ENCODE data around the gene LGSN.

The LGSN gene

GRCh38 chr6:63348836-63349235 lies 29.1 kb upstream of the LGSN start:
- TF ChIP-seq, protein P1, sequence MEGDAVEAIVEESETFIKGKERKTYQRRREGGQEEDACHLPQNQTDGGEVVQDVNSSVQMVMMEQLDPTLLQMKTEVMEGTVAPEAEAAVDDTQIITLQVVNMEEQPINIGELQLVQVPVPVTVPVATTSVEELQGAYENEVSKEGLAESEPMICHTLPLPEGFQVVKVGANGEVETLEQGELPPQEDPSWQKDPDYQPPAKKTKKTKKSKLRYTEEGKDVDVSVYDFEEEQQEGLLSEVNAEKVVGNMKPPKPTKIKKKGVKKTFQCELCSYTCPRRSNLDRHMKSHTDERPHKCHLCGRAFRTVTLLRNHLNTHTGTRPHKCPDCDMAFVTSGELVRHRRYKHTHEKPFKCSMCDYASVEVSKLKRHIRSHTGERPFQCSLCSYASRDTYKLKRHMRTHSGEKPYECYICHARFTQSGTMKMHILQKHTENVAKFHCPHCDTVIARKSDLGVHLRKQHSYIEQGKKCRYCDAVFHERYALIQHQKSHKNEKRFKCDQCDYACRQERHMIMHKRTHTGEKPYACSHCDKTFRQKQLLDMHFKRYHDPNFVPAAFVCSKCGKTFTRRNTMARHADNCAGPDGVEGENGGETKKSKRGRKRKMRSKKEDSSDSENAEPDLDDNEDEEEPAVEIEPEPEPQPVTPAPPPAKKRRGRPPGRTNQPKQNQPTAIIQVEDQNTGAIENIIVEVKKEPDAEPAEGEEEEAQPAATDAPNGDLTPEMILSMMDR (IDR thresholded peaks at IDR 0.05) = no peak

DNA sequence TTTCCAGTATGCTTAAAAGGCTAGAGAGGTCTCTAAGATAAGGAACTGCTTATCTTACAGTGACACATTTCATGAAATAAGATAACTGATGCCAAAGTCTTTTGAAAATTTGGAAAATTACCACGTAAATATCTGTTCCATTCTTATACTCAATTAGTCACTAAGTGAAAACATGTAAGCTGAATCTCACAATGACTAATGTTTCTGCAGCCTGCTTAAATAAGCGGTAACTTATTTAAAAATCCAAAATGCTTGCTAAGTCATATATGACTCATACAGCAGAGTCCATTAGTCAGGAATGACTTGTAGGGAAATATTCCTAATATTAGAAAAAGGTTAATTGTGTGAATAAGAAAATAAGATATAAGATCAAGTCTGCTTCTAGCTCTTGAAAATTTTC lies 27.8 kb upstream of the LGSN start:
- TF ChIP-seq, protein P1 (IDR thresholded peaks at IDR 0.05) = no peak

DNA sequence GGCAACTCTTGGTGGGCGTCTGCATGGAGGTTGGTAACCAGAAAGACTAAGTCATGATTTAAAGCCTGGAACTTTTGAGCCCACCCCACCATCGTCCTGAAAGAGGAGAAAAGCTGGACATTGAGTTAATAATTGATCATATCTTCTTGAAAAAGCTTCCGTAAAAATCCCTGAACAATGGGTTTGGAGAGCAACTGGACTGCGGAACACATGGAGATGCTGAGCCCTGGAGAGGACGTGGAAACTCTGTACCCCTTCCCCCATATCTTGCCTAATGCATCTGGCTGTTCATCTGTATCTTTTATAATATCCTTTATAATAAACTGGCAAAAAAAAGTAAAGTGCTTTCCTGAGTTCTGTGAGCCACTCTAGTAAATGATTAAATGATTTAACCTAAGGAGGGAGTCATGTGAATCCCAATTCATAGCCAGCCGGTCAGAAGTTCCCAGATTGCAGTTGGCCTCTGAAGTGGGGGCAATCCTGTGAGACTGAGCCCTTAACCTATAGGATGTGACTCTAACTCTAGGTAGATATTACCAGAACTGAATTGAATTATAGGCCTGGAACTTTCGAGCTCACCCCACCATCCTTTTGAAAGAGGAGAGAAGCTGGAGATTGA lies 26.5 kb upstream of the LGSN start:
- TF ChIP-seq, protein P1 (IDR thresholded peaks at IDR 0.05) = no peak

- TF ChIP-seq, protein P1 (IDR thresholded peaks at IDR 0.05) = no peak
Observed at GRCh38 chr6:63340351-63340750, 20.6 kb upstream of the LGSN start.

DNA sequence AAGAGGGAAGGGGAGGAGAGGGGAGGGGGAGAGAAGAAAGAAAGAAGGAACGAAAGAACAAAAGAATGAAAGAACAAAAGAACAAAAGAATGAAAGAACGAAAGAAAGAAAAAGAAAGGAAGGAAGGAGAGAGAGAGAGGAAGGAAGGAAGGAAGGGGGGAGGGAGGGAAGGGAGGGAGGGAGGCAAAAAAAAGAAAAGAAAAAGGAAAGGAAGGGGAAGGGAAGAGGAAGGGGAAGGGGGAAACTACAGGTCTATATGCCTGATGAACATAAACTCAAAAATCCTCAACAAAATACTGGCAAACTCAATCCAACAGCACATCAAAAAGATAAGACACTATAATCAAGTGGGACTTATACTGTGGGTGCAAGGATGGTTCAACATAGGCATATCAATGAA lies 13.7 kb upstream of the LGSN start:
- TF ChIP-seq, protein P1 (IDR thresholded peaks at IDR 0.05) = no peak

DNA sequence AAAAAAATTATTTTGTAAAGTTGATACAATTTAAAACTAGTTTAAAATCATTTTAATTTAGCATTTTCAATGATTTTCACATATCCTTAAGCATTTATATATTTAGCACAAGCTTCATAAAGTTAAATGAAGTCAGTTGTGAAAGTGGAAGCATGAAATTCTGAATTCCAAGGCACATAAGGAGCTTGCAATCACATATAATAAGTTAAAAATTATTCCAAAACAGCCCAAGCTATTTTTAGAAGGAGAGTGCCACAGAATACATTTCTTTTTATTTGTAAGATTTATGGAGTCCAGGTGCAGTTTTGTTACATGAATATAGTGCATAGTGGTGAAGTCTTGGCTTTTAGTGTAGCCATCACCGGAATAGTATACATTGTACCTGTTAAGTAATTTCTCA lies 3.2 kb upstream of the LGSN start:
- TF ChIP-seq, protein P1 (IDR thresholded peaks at IDR 0.05) = no peak

GRCh38 chr6:63321821-63322220 lies 2.0 kb upstream of the LGSN start:
- TF ChIP-seq, protein P1 (IDR thresholded peaks at IDR 0.05) = no peak

GRCh38 chr6:63317641-63318040 lies 2.1 kb downstream of the LGSN start:
- TF ChIP-seq, protein P1 (IDR thresholded peaks at IDR 0.05) = no peak

Measured in LNCAP (cell line).